Loucy (cell line): ENCODE results near the gene CDH4.
A peak's percentile ranks its signal among the peaks of the same experiment; 100 is the strongest.
"Not testable (repeated sequence)": the region's sequence is repeated elsewhere in the genome, so short reads cannot be mapped to it uniquely, and the experiment has no call there.

Experiments
- H2AFZ ChIP-seq: fragments of 200-600 bp; sonication (generic); 2 replicates; pipeline ENCODE4 v1.6.0; 2016; ENCODE audit warnings: antibody characterized with exemption, mild to moderate bottlenecking, low read length, moderate library complexity
- H3F3A ChIP-seq: fragments of 200-600 bp; 2 replicates; pipeline ENCODE4 v1.6.0; 2016; ENCODE audit warnings: antibody characterized with exemption, low read depth, mild to moderate bottlenecking
- H3K27me3 ChIP-seq: fragments of 200-600 bp; sonication (generic); 2 replicates; pipeline ENCODE4 v1.6.1; 2014; ENCODE audit warnings: low read length, mild to moderate bottlenecking; ENCODE audit not compliant: insufficient read depth, poor library complexity, severe bottlenecking
- H3K36me3 ChIP-seq: fragments of 200-600 bp; sonication (generic); 2 replicates; pipeline ENCODE4 v1.6.1; 2016; ENCODE audit warnings: low read length; ENCODE audit not compliant: insufficient read depth
- H3K4me1 ChIP-seq: fragments of 200-600 bp; sonication (generic); 2 replicates; pipeline ENCODE4 v1.5.1; 2014; ENCODE audit warnings: low read length, mild to moderate bottlenecking; ENCODE audit not compliant: insufficient read depth, poor library complexity, severe bottlenecking
- H3K4me2 ChIP-seq: fragments of 200-600 bp; sonication (generic); 2 replicates; pipeline ENCODE4 v1.6.0; 2014; ENCODE audit warnings: antibody characterized with exemption, low read length, low read depth, mild to moderate bottlenecking; ENCODE audit not compliant: poor library complexity, severe bottlenecking
- H3K4me3 ChIP-seq: fragments of 200-600 bp; sonication (generic); 2 replicates; pipeline ENCODE4 v1.5.1; 2014; ENCODE audit warnings: low read length, mild to moderate bottlenecking, mixed read lengths; ENCODE audit not compliant: poor library complexity, severe bottlenecking
- H3K79me2 ChIP-seq: fragments of 200-600 bp; sonication (generic); 2 replicates; pipeline ENCODE4 v1.6.1; 2014; ENCODE audit warnings: low read length; ENCODE audit not compliant: insufficient read depth
- H3K9ac ChIP-seq: fragments of 200-600 bp; sonication (generic); 2 replicates; pipeline ENCODE4 v1.6.0; 2014; ENCODE audit warnings: mild to moderate bottlenecking, low read depth, low read length, moderate library complexity; ENCODE audit not compliant: poor library complexity, severe bottlenecking
- H3K9me2 ChIP-seq: fragments of 200-600 bp; sonication (generic); replicated peaks from 2 replicates; pipeline ENCODE4 v1.6.1; 2016; ENCODE audit warnings: low read depth, low read length, mixed read lengths
- H3K9me3 ChIP-seq: fragments of 200-600 bp; sonication (generic); 2 replicates; pipeline ENCODE4 v1.6.1; 2014; ENCODE audit warnings: mild to moderate bottlenecking, antibody characterized with exemption, low read length, low read depth; ENCODE audit not compliant: insufficient read depth
- H4K20me1 ChIP-seq: fragments of 200-600 bp; sonication (generic); 2 replicates; pipeline ENCODE4 v1.6.0; 2014; ENCODE audit warnings: antibody characterized with exemption, low read length, mild to moderate bottlenecking; ENCODE audit not compliant: insufficient read depth, poor library complexity, severe bottlenecking
- EZH2phosphoT487 ChIP-seq: fragments of 200-600 bp; IDR thresholded peaks from 2 replicates; pipeline ENCODE4 v1.6.1; 2018; ENCODE audit warnings: antibody characterized with exemption, mild to moderate bottlenecking, moderate library complexity, borderline replicate concordance
- TF ChIP-seq, protein P1 (sequence below): fragments of 200-600 bp; sonication (generic); conservative IDR thresholded peaks from 2 replicates; pipeline ENCODE4 v1.5.1; 2014; ENCODE audit warnings: mild to moderate bottlenecking, antibody characterized with exemption, low read length

CDH4 gene

DNA sequence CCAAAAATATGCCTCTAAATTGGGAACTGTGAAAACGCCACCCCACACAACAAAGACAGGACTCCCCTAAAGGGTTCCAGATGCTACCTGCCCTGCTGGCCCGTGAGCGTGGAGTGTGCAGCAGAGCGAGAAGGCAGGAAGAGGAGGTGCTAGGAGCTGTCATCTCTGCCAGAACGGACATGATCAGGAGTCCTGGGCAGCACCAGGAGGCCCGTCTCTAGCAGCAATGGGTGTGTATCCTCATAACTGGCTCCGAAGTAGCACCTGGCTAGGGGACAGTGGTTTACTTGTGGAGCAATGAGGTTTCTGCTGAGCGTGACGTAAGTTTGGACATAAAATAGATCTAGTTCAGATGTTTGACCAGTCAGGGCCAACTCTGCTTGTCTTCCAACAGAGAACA is 226.0 kb downstream of the CDH4 start:
- Histone ChIP-seq H3K9ac (no peak overlapping the region), H3K36me3 (no peaks in the 10 kb centered on the region), H3K4me2 (no peak overlapping the region), H3F3A (no peaks in the 10 kb centered on the region; the same call in 1 of the 2 replicates), H3K27me3 (no peaks in the 10 kb centered on the region), H3K79me2 (no peaks in the 10 kb centered on the region), H2AFZ (no peak overlapping the region), H3K4me1 (peaks cover 37% of the 10 kb centered on the region), H3K4me3 (no peak overlapping the region), H3K9me2 (no peaks in the 10 kb centered on the region), H3K9me3 (no peaks in the 10 kb centered on the region), H4K20me1 (no peaks in the 10 kb centered on the region)
- TF ChIP-seq, protein P1, sequence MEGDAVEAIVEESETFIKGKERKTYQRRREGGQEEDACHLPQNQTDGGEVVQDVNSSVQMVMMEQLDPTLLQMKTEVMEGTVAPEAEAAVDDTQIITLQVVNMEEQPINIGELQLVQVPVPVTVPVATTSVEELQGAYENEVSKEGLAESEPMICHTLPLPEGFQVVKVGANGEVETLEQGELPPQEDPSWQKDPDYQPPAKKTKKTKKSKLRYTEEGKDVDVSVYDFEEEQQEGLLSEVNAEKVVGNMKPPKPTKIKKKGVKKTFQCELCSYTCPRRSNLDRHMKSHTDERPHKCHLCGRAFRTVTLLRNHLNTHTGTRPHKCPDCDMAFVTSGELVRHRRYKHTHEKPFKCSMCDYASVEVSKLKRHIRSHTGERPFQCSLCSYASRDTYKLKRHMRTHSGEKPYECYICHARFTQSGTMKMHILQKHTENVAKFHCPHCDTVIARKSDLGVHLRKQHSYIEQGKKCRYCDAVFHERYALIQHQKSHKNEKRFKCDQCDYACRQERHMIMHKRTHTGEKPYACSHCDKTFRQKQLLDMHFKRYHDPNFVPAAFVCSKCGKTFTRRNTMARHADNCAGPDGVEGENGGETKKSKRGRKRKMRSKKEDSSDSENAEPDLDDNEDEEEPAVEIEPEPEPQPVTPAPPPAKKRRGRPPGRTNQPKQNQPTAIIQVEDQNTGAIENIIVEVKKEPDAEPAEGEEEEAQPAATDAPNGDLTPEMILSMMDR = no peak
- TF ChIP-seq EZH2phosphoT487 = no peak

DNA sequence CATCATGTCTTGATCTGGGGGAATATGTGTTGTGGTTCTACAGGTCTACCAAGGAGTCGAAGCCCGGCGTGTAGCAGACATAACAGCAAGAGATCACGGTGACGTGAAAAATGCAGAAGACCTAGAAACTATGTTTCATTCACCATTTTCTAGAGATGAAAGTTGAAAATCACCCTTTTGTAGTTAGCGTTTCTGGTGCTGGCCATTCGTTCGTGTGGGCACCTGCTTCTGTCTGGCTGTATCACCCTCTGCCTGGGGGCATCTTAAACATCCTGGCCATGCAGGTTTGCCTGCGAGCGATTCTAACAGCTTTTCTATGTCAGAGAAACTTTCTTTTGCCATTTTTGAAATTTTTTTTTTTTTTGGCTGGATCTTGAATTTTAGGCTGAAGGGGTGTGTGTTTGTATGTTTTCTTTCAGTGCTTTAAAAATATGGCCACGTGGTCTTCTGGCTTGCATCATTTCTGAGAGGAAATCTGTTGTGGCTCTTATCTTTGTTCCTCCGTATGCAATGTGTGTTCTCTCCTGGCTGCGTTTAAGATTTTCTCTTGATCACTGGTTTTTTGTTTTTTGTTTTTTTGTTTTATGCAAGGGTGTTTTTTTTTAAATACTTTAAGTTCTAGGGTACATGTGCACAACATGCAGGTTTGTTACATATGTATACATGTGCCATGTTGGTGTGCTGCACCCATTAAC is 226.7 kb downstream of the CDH4 start:
- Histone ChIP-seq H4K20me1 (no peaks in the 10 kb centered on the region), H3K36me3 (no peaks in the 10 kb centered on the region), H3F3A (no peaks in the 10 kb centered on the region; the same call in 1 of the 2 replicates), H3K4me1 (peaks cover 30% of the 10 kb centered on the region), H3K9me2 (no peaks in the 10 kb centered on the region), H3K4me3 (no peak overlapping the region), H3K9ac (no peak overlapping the region), H3K4me2 (no peak overlapping the region), H3K9me3 (no peaks in the 10 kb centered on the region), H2AFZ (no peak overlapping the region), H3K79me2 (no peaks in the 10 kb centered on the region), H3K27me3 (no peaks in the 10 kb centered on the region)
- TF ChIP-seq, protein P1 = no peak
- no peak for TF ChIP-seq EZH2phosphoT487

DNA sequence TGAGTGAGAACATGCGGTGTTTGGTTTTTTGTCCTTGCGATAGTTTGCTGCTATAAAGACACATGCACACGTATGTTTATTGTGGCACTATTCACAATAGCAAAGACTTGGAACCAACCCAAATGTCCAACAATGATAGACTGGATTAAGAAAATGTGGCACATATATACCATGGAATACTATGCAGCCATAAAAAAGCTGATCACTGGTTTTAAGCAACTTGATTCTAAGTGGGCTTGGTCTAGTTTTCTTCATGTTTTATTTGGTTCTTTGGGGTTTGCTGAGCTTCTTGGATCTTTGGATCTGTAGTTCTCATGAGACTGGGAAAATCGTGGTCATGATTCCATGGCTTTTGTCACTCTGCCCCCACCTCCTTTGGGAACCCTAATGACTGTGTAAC is 227.4 kb downstream of the CDH4 start:
- not testable (repeated sequence) for H4K20me1 ChIP-seq, H3K79me2 ChIP-seq, H3K4me2 ChIP-seq, H3K36me3 ChIP-seq, H3K4me3 ChIP-seq, H3F3A ChIP-seq, H3K9me2 ChIP-seq, H3K27me3 ChIP-seq, H2AFZ ChIP-seq, H3K9me3 ChIP-seq, H3K9ac ChIP-seq
- H3K4me1 ChIP-seq = peaks cover 28% of the 10 kb centered on the region

DNA sequence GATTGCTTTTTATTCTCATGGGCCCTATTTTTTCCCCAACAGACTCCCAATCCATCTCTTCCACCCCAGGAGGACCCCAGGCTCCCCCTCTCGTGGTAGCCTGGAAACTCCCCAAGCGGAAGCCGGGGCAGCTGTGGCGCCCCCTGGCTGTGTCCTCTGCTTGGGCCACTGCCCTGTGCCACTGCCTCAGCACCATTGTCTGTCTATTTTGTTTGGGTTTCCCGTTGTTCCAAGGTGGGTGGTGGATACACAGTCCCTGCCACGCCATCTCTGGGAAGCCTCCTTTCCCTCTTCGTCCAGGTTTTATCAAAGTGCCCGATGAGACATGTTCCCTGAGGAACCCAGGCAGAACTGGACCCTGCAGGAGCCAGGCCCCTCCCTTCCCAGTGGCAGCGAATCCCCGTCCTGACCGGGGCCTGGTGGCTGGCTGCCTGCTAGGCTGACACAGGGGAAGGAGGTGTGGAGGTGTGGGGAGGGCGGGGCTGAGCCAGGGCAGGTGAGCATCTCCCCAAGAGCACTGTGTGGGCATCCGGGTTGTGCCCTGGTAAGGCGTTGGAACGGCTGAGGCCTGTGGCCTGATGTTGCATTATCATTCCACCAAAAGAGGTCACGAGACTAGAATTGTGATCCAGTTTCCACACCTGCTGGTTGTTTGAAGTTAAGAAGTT is 228.2 kb downstream of the CDH4 start:
- no peaks in the 10 kb centered on the region for H4K20me1 ChIP-seq
- no peaks in the 10 kb centered on the region for H3K27me3 ChIP-seq
- H3K4me2 ChIP-seq = no peak overlapping the region
- no peaks in the 10 kb centered on the region for H3F3A ChIP-seq
- H3K9me3 ChIP-seq = no peaks in the 10 kb centered on the region
- no peaks in the 10 kb centered on the region for H3K79me2 ChIP-seq
- TF ChIP-seq, protein P1 = peak; percentile 46
- no peak for TF ChIP-seq EZH2phosphoT487
- H3K36me3 ChIP-seq = no peaks in the 10 kb centered on the region
- peaks cover 28% of the 10 kb centered on the region for H3K4me1 ChIP-seq
- H3K4me3 ChIP-seq = no peak overlapping the region
- H3K9me2 ChIP-seq = no peaks in the 10 kb centered on the region
- H3K9ac ChIP-seq = no peak overlapping the region
- no peak overlapping the region for H2AFZ ChIP-seq
